HepG2 (cell line): ENCODE data around the gene CCT4. TPM values are rescaled to one million over a fixed set of nuclear protein-coding genes. Genes with fewer than 3 reads are reported as not detected.

Experiments used
- ATAC-seq: fragments of 200-7000 bp; cut with Tn5 transposase; 3 replicates; pipeline ENCODE4 v1.9.1; 2020; ENCODE audit warnings: mild to moderate bottlenecking, moderate library complexity
- BruUV-seq: library from RNA; stranded (reverse); fragments of 400-500 nt; replicated peaks from 2 replicates; lab custom pipeline; 2021; lab: Mats Ljungman, UMichigan
- CTCF ChIA-PET: fragments of 300-600 bp; formaldehyde crosslinking; extraction: SDS; loops from one replicate; lab custom pipeline; 2021; ENCODE audit warnings: low total read pairs, inconsistent platforms, low intra/inter-chr PET ratio; lab: Yijun Ruan, JAX
- POLR2A ChIA-PET: fragments of 350-600 bp; sonication (Branson Sonifier 250); formaldehyde crosslinking; loops from one replicate; lab custom pipeline; 2020; ENCODE audit warnings: antibody characterized with exemption, inconsistent platforms; lab: Yijun Ruan, JAX
- DNase-seq: peaks from one replicate; pipeline ENCODE4 v3.0.0-alpha.2; 2015; ENCODE audit warnings: low spot score
- FAIRE-seq: peaks from 3 replicates; lab custom pipeline; 2011; peaks lifted over from hg19 to GRCh38; lab: Jason Lieb, UNC
- H2AFZ ChIP-seq: one replicate; pipeline ENCODE4 v1.6.1; 2011; ENCODE audit warnings: low read length, inconsistent platforms
- H3K27ac ChIP-seq: fragments of 300-600 bp; 3 replicates; pipeline ENCODE4 v1.8.0; 2011; ENCODE audit warnings: mixed run types, mild to moderate bottlenecking, mixed read lengths, low read length, inconsistent platforms; ENCODE audit not compliant: insufficient read depth; ENCODE audit errors: extremely low read length
- H3K27me3 ChIP-seq, 2 experiments: fragments of 200-600 bp in 1 of 2; 2 replicates in 1 of 2; 3 replicates in 1 of 2; pipeline versions ENCODE4 v1.6.0 to v1.8.0; 2011; ENCODE audit warnings: low read length in 2 of 2, mild to moderate bottlenecking in 2 of 2, moderate library complexity in 2 of 2, inconsistent platforms in 1 of 2; ENCODE audit not compliant: insufficient read depth in 2 of 2, control insufficient read depth in 1 of 2
- H3K36me3 ChIP-seq, 2 experiments: fragments of 200-600 bp in 1 of 2; replicated peaks in 1 of 2; 2 replicates in 1 of 2; 3 replicates in 1 of 2; pipeline versions ENCODE4 v1.5.1 to v1.8.0; 2011; ENCODE audit warnings: low read length in 2 of 2, inconsistent platforms in 1 of 2; ENCODE audit not compliant: insufficient read depth in 2 of 2, control insufficient read depth in 1 of 2
- H3K4me1 ChIP-seq: 2 replicates; pipeline ENCODE4 v1.5.1; 2012; ENCODE audit warnings: low read length, inconsistent platforms; ENCODE audit not compliant: insufficient read depth
- H3K4me2 ChIP-seq: 2 replicates; pipeline ENCODE4 v1.6.0; 2011; ENCODE audit warnings: low read depth, low read length, inconsistent platforms
- H3K4me3 ChIP-seq, 3 experiments: fragments of 200-600 bp in 1 of 3; sonication (generic), shearing (Covaris generic) in 1 of 3; replicated peaks in 1 of 3; 2 replicates each; pipeline ENCODE4 v1.5.1; 2011 to 2016; ENCODE audit warnings: low read length in 3 of 3, inconsistent platforms in 2 of 3, low read depth in 2 of 3, mild to moderate bottlenecking in 2 of 3, control low read depth in 1 of 3, mixed read lengths in 1 of 3; ENCODE audit not compliant: insufficient read depth in 1 of 3
- H3K79me2 ChIP-seq: one replicate; pipeline ENCODE4 v1.6.1; 2011; ENCODE audit warnings: low read length, inconsistent platforms; ENCODE audit not compliant: insufficient read depth
- H3K9ac ChIP-seq: 2 replicates; pipeline ENCODE4 v1.6.0; 2011; ENCODE audit warnings: mild to moderate bottlenecking, low read depth, low read length, inconsistent platforms; ENCODE audit not compliant: insufficient read depth
- H3K9me3 ChIP-seq: 2 replicates; pipeline ENCODE4 v1.5.1; 2012; ENCODE audit warnings: mild to moderate bottlenecking, low read length
- H4K20me1 ChIP-seq: 2 replicates; pipeline ENCODE4 v1.6.0; 2011; ENCODE audit warnings: inconsistent platforms, mild to moderate bottlenecking, low read length, moderate library complexity; ENCODE audit not compliant: insufficient read depth
- BRCA1 ChIP-seq: sonication (generic); formaldehyde crosslinking; IDR thresholded peaks from 2 replicates; pipeline ENCODE4 v1.4.0; 2020; ENCODE audit warnings: missing genetic modification reagents
- ERF ChIP-seq: IDR thresholded peaks from 2 replicates; pipeline ENCODE4 v1.6.1; 2018; ENCODE audit warnings: missing biosample characterization, missing genetic modification reagents
- EZH2 ChIP-seq: conservative IDR thresholded peaks from 2 replicates; pipeline ENCODE4 v1.6.1; 2012; ENCODE audit warnings: mild to moderate bottlenecking, low read depth, low read length, moderate library complexity
- HDAC2 ChIP-seq: sonication (generic); formaldehyde crosslinking; IDR thresholded peaks from 2 replicates; pipeline ENCODE4 v1.4.0; 2020; ENCODE audit warnings: missing genetic modification reagents
- KAT8 ChIP-seq: IDR thresholded peaks from 2 replicates; pipeline ENCODE4 v1.6.1; 2016; ENCODE audit warnings: missing genetic modification reagents, missing compliant biosample characterization
- KLF13 ChIP-seq: sonication (generic); formaldehyde crosslinking; IDR thresholded peaks from 2 replicates; pipeline ENCODE4 v1.4.0; 2020; ENCODE audit warnings: mild to moderate bottlenecking, missing genetic modification reagents
- NBN ChIP-seq: fragments of 450-650 bp; conservative IDR thresholded peaks from 2 replicates; pipeline ENCODE4 v1.6.1; 2017
- ONECUT2 ChIP-seq: sonication (generic); formaldehyde crosslinking; IDR thresholded peaks from 2 replicates; pipeline ENCODE4 v1.4.0; 2020; ENCODE audit warnings: missing genetic modification reagents
- PBX3 ChIP-seq: sonication (generic); formaldehyde crosslinking; IDR thresholded peaks from 2 replicates; pipeline ENCODE4 v1.8.1; 2023; ENCODE audit warnings: missing genetic modification reagents, inconsistent platforms, borderline replicate concordance
- RARA ChIP-seq: IDR thresholded peaks from 2 replicates; pipeline ENCODE4 v1.6.1; 2016; ENCODE audit warnings: missing genetic modification reagents, missing compliant biosample characterization
- SMC3 ChIP-seq: IDR thresholded peaks from 2 replicates; pipeline ENCODE4 v1.6.1; 2011; ENCODE audit warnings: low read length, improper control_type of control experiment
- TRAFD1 ChIP-seq: sonication (generic); formaldehyde crosslinking; IDR thresholded peaks from 2 replicates; pipeline ENCODE4 v1.5.1; 2020; ENCODE audit warnings: missing genetic modification reagents, mild to moderate bottlenecking, borderline replicate concordance
- ZMYM4 ChIP-seq: sonication (generic); formaldehyde crosslinking; IDR thresholded peaks from 2 replicates; pipeline ENCODE4 v1.8.1; 2023; ENCODE audit warnings: mild to moderate bottlenecking, missing genetic modification reagents
- ZNF124 ChIP-seq: sonication (generic); formaldehyde crosslinking; IDR thresholded peaks from 2 replicates; pipeline ENCODE4 v1.4.0; 2020; ENCODE audit warnings: missing genetic modification reagents
- ZNF18 ChIP-seq: sonication (generic); formaldehyde crosslinking; IDR thresholded peaks from 2 replicates; pipeline ENCODE4 v1.8.0; 2022; ENCODE audit warnings: mild to moderate bottlenecking, missing genetic modification reagents; ENCODE audit not compliant: insufficient replicate concordance
- ZNF503 ChIP-seq: sonication (generic); formaldehyde crosslinking; IDR thresholded peaks from 2 replicates; pipeline ENCODE4 v1.4.0; 2020; ENCODE audit warnings: missing genetic modification reagents
- ZNF598 ChIP-seq: sonication (generic); formaldehyde crosslinking; IDR thresholded peaks from 2 replicates; pipeline ENCODE4 v1.5.1; 2020; ENCODE audit warnings: mild to moderate bottlenecking, missing genetic modification reagents, borderline replicate concordance
- ZNF614 ChIP-seq: IDR thresholded peaks from 2 replicates; pipeline ENCODE4 v1.6.1; 2018; ENCODE audit warnings: missing biosample characterization, missing genetic modification reagents, inconsistent platforms, borderline replicate concordance
- ZNF616 ChIP-seq: sonication (generic); formaldehyde crosslinking; IDR thresholded peaks from 2 replicates; pipeline ENCODE4 v1.5.0; 2020; ENCODE audit warnings: low read depth, mild to moderate bottlenecking, missing genetic modification reagents
- WGBS: methylation state at CpG from one replicate; pipeline ENCODE4 v1.1.6; 2017; ENCODE audit warnings: low lambda C conversion rate; 5-methylcytosine and 5-hydroxymethylcytosine counted together
- in situ Hi-C: cut with HindIII; loops from 2 replicates; pipeline ENCODE4 v1.10.0; 2017; ENCODE audit warnings: low pct_unique_long_range_greater_than_20kb; ENCODE audit not compliant: extremely low pct_ligation_motif_present
- intact Hi-C: fragments of 100-400 bp; cut with micrococcal nuclease; formaldehyde crosslinking; loops from one replicate; pipeline ENCODE4 v1.10.0; 2022; ENCODE audit not compliant: unreplicated experiment
- polyA plus RNA-seq, 8 experiments: library from polyadenylated mRNA; depleted of rRNA in 3 of 8; stranded (reverse) in 7 of 8; unstranded in 1 of 8; fragments of >200 nt; fragmentation: Illumina TruSeq in 4 of 8; extraction: Trizol in 4 of 8; gene quantifications; 2 replicates each; pipeline versions ENCODE4 v1.2.1 to v1.2.3, GENCODE V29; 2011 to 2016; ENCODE audit warnings: low read depth in 4 of 8, missing spikeins in 1 of 8, mixed read lengths in 1 of 8; ENCODE audit not compliant: insufficient read depth in 1 of 8
- total RNA-seq, 5 experiments: library from RNA; depleted of rRNA; stranded (reverse); fragments of >200 nt; fragmentation: Illumina TruSeq; extraction: Trizol; gene quantifications; 2 replicates each; pipeline ENCODE4 v1.2.3, GENCODE V29; 2016; ENCODE audit warnings: low read depth in 1 of 5

The CCT4 gene
- total and polyA plus RNA-seq, 2 of the 13 experiments (the other 11 are each of a cell fraction or from before 2014, with no cell fraction given) = 138 to 340 TPM

DNA sequence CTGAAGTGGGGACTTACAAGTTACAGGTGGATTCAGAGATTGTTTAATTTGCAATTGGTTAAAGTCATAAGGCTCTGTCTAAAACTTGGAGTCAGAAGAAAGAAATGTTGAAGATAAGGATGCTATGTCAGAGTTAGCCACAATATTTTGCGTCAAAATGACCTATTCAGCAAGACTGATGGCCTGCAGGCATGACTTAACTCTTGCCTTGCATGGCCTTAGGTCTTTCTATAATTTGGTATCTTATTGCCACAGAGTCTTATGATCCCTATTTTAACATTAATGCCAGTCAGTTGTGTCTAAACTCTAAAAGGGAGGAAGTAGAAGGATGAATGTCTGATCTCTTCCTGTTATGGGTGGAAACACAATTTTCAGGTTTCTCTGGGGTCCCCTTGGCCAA is 11.8 kb upstream of the CCT4 start (continued):
- no peak for TF ChIP-seq ZNF598 (CRISPR knock-in tag)
- no peak for TF ChIP-seq BRCA1 (CRISPR knock-in tag)
- TF ChIP-seq KLF13 = no peak
- no peak for TF ChIP-seq ZNF616 (CRISPR knock-in tag)
- no peak for TF ChIP-seq ZNF503 (CRISPR knock-in tag)
- no peak for TF ChIP-seq ONECUT2
- TF ChIP-seq RARA (CRISPR knock-in tag) = no peak
- no peak for TF ChIP-seq ZNF18 (CRISPR knock-in tag)
- no peak for TF ChIP-seq ZNF614 (CRISPR knock-in tag)

GRCh38 chr2:61898810-61899209 is 10.4 kb upstream of the CCT4 start:
- WGBS = 5% methylated on average over 2 of the region's 2 CpGs
- ATAC-seq = peak; percentile 83
- Histone ChIP-seq H4K20me1 (no peaks in the 10 kb centered on the region), H3K27ac (no peak overlapping the region), H3K4me2 (no peak overlapping the region), H3K27me3 (no peaks in the 10 kb centered on the region; a peak in 2 of 5 replicates), H2AFZ (no peak overlapping the region), H3K9ac (no peak overlapping the region), H3K36me3 (no peaks in the 10 kb centered on the region), H3K4me3 (no peak overlapping the region), H3K79me2 (no peaks in the 10 kb centered on the region), H3K9me3 (no peaks in the 10 kb centered on the region), H3K4me1 (no peaks in the 10 kb centered on the region)
- ChIA-PET POLR2A (no interaction called here), CTCF (no interaction called here)
- in situ Hi-C loops (no loop called here), intact Hi-C loops (no loop called here)
- peak; percentile 56 for FAIRE-seq
- no TSS peak for BruUV-seq
- peak; percentile 46 for DNase-seq
- TF ChIP-seq ERF = 0 out of 2 replicates have a peak, but pooled peaks have one; percentile 14
- TF ChIP-seq TRAFD1 (CRISPR knock-in tag) = no peak
- no peak for TF ChIP-seq NBN
- no peak for TF ChIP-seq HDAC2 (CRISPR knock-in tag)
- TF ChIP-seq ZNF124 (CRISPR knock-in tag) = no peak
- TF ChIP-seq PBX3 = no peak
- TF ChIP-seq EZH2 = no peak
- no peak for TF ChIP-seq ZMYM4 (CRISPR knock-in tag)
- TF ChIP-seq KAT8 (CRISPR knock-in tag) = 0 out of 2 replicates have a peak, but pooled peaks have one; percentile 22
- peak; percentile 69 for TF ChIP-seq SMC3
